Measurements from ENCODE around the gene UTS2.

GRCh38 chr1:7831458-7831857 is 21.4 kb downstream of the UTS2 start:
- TF ChIP-seq CTCF (IDR thresholded peaks at IDR 0.05; ENCODE audit: low read length) (no peak), EZH2 (IDR thresholded peaks at IDR 0.05; ENCODE audit: borderline replicate concordance, low read length) (no peak)

Measured in OCI-LY1 (cell line).